NCI-H2227 treated with DMSO at 0.1 percent for 48 hours (cell line): ENCODE data around the gene RAB10.
"Not testable (repeated sequence)": the region's sequence is repeated elsewhere in the genome, so short reads cannot be mapped to it uniquely, and the experiment has no call there.

Experiments used
- DNase-seq: peaks from one replicate; lab custom pipeline; 2025; lab: John Stamatoyannopoulos, UW

Gene RAB10

GRCh38 chr2:26058390-26058789 lies 24.5 kb downstream of the RAB10 start:
- DNase-seq = no peak

GRCh38 chr2:26059542-26059941 lies 25.7 kb downstream of the RAB10 start:
- no peak for DNase-seq

- no peak for DNase-seq
Measured at GRCh38 chr2:26061539-26061938, 27.7 kb downstream of the RAB10 start.

- no peak for DNase-seq
Measured at GRCh38 chr2:26064846-26065245, 31.0 kb downstream of the RAB10 start.

- no peak for DNase-seq
Measured at GRCh38 chr2:26067186-26067974, 33.5 kb downstream of the RAB10 start.

- DNase-seq = no peak
Measured at GRCh38 chr2:26067980-26068507, 34.2 kb downstream of the RAB10 start.

GRCh38 chr2:26068602-26069298 lies 34.9 kb downstream of the RAB10 start:
- DNase-seq = no peak

GRCh38 chr2:26070730-26071129 lies 36.8 kb downstream of the RAB10 start:
- no peak for DNase-seq

- DNase-seq = no peak
Measured at GRCh38 chr2:26072925-26073768, 39.3 kb downstream of the RAB10 start.

- DNase-seq = no peak
Measured at GRCh38 chr2:26073830-26074229, 39.9 kb downstream of the RAB10 start.

- no peak for DNase-seq
Measured at GRCh38 chr2:26074676-26075075, 40.8 kb downstream of the RAB10 start.

GRCh38 chr2:26075173-26075572 lies 41.3 kb downstream of the RAB10 start:
- no peak for DNase-seq

GRCh38 chr2:26076001-26076587 lies 42.2 kb downstream of the RAB10 start:
- DNase-seq = no peak

- no peak for DNase-seq
Measured at GRCh38 chr2:26077291-26077690, 43.4 kb downstream of the RAB10 start.

- no peak for DNase-seq
Measured at GRCh38 chr2:26078939-26079338, 45.1 kb downstream of the RAB10 start.

- DNase-seq = no peak
Measured at GRCh38 chr2:26080356-26080755, 46.5 kb downstream of the RAB10 start.

- not testable (repeated sequence) for DNase-seq
Measured at GRCh38 chr2:26080925-26081324, 47.0 kb downstream of the RAB10 start.

- no peak for DNase-seq
Measured at GRCh38 chr2:26081556-26081955, 47.7 kb downstream of the RAB10 start.

GRCh38 chr2:26086155-26086637 lies 52.3 kb downstream of the RAB10 start:
- no peak for DNase-seq

GRCh38 chr2:26086779-26087178 lies 52.9 kb downstream of the RAB10 start:
- no peak for DNase-seq

- peak; percentile 9 for DNase-seq
Measured at GRCh38 chr2:26088038-26088643, 54.3 kb downstream of the RAB10 start.
